K562 (cell line): ENCODE measurements around the gene PHTF1. TPM values are rescaled to one million over a fixed set of nuclear protein-coding genes. Genes with fewer than 3 reads are reported as not detected.

Source experiments
- ATF4 ChIP-seq: fragments of 450-650 bp; formaldehyde crosslinking; IDR thresholded peaks from 2 replicates; pipeline ENCODE4 v1.4.0; 2022; ENCODE audit warnings: mild to moderate bottlenecking, moderate library complexity
- ATF7 ChIP-seq: fragments of 450-650 bp; IDR thresholded peaks from 2 replicates; pipeline ENCODE4 v1.7.1; 2014; ENCODE audit warnings: mild to moderate bottlenecking, moderate library complexity
- GABPA ChIP-seq: fragments of 200-800 bp; sonication (Bioruptor generic); conservative IDR thresholded peaks from 2 replicates; pipeline ENCODE4 v1.6.1; 2016; ENCODE audit warnings: low read depth, missing genetic modification characterization, missing compliant biosample characterization
- MAZ ChIP-seq, 2 experiments: fragments of 450-650 bp in 1 of 2; sonication (generic) in 1 of 2; formaldehyde crosslinking; IDR thresholded peaks in 1 of 2; conservative IDR thresholded peaks in 1 of 2; 2 replicates each; pipeline versions ENCODE4 v1.4.0 to v1.5.0; 2020; ENCODE audit warnings: mild to moderate bottlenecking in 1 of 2, missing genetic modification reagents in 1 of 2
- MBD2 ChIP-seq: sonication (generic); IDR thresholded peaks from 2 replicates; pipeline ENCODE4 v1.6.1; 2016; ENCODE audit warnings: low read depth, borderline replicate concordance
- MITF ChIP-seq: IDR thresholded peaks from 2 replicates; pipeline ENCODE4 v1.6.1; 2014; ENCODE audit warnings: antibody characterized with exemption
- NRF1 ChIP-seq, 2 experiments: fragments of 450-650 bp; IDR thresholded peaks in 1 of 2; conservative IDR thresholded peaks in 1 of 2; 2 replicates each; pipeline ENCODE4 v1.6.1; 2014; ENCODE audit warnings: mild to moderate bottlenecking in 2 of 2
- PURB ChIP-seq: sonication (generic); formaldehyde crosslinking; IDR thresholded peaks from 2 replicates; pipeline ENCODE4 v1.9.0; 2021; ENCODE audit warnings: low read depth, mild to moderate bottlenecking, missing genetic modification reagents
- SMARCA4 ChIP-seq: fragments of 450-650 bp; IDR thresholded peaks from 2 replicates; pipeline ENCODE4 v1.6.1; 2016
- SPI1 ChIP-seq: IDR thresholded peaks from 2 replicates; pipeline ENCODE4 v1.6.1; 2011; ENCODE audit warnings: low read depth, low read length, control low read depth, borderline replicate concordance
- SRF ChIP-seq, 2 experiments: fragments of 250-450, 450-650 bp in 1 of 2; sonication (Bioruptor Pico) in 1 of 2; sonication (generic) in 1 of 2; formaldehyde crosslinking; IDR thresholded peaks; 2 replicates each; pipeline versions ENCODE4 v1.5.0 to v1.5.1; 2020 to 2022; ENCODE audit warnings: mild to moderate bottlenecking in 1 of 2, missing genetic modification reagents in 1 of 2
- TRIM24 ChIP-seq, 2 experiments: fragments of 450-650 bp; IDR thresholded peaks; 2 replicates each; pipeline ENCODE4 v1.6.1; 2016
- TRIM25 ChIP-seq: fragments of 450-650 bp; IDR thresholded peaks from 2 replicates; pipeline ENCODE4 v1.7.0; 2016; ENCODE audit warnings: borderline replicate concordance
- TRIM28 ChIP-seq: fragments of 450-650 bp; IDR thresholded peaks from 2 replicates; pipeline ENCODE4 v1.6.1; 2017
- U2AF1 ChIP-seq: fragments of 200-400 bp; formaldehyde crosslinking; optimal IDR thresholded peaks from 2 replicates; pipeline ENCODE3; 2017; ENCODE audit warnings: mild to moderate bottlenecking, low read depth, low read length, moderate library complexity
- ZBTB34 ChIP-seq: fragments of 250-450 bp; sonication (Bioruptor Pico); IDR thresholded peaks from 2 replicates; pipeline ENCODE4 v1.8.0; 2021; ENCODE audit warnings: mild to moderate bottlenecking, moderate library complexity
- ZNF175 ChIP-seq: fragments of 200-800 bp; sonication (Bioruptor generic); IDR thresholded peaks from 2 replicates; pipeline ENCODE4 v1.6.1; 2016; ENCODE audit warnings: low read depth, mild to moderate bottlenecking, missing genetic modification characterization, missing compliant biosample characterization
- ZNF551 ChIP-seq: fragments of 250-450 bp; sonication (Bioruptor Pico); IDR thresholded peaks from 2 replicates; pipeline ENCODE4 v1.5.0; 2021; ENCODE audit warnings: mild to moderate bottlenecking, moderate library complexity
- ZNF639 ChIP-seq, 2 experiments: fragments of 200-800 bp in 1 of 2; sonication (Bioruptor generic) in 1 of 2; sonication (generic) in 1 of 2; formaldehyde crosslinking in 1 of 2; IDR thresholded peaks in 1 of 2; conservative IDR thresholded peaks in 1 of 2; 2 replicates each; pipeline versions ENCODE4 v1.5.0 to v1.6.1; 2016 to 2020; ENCODE audit warnings: missing compliant biosample characterization in 1 of 2, missing genetic modification characterization in 1 of 2, missing genetic modification reagents in 1 of 2
- ZNF644 ChIP-seq: fragments of 200-800 bp; sonication (Bioruptor generic); IDR thresholded peaks from 2 replicates; pipeline ENCODE4 v1.6.1; 2016; ENCODE audit warnings: low read depth, missing genetic modification characterization, missing compliant biosample characterization
- polyA plus RNA-seq, 8 experiments: library from polyadenylated mRNA; depleted of rRNA in 4 of 8; stranded (reverse) in 5 of 8; unstranded in 3 of 8; fragments of >200 nt; fragmentation: Nextera tagmentation in 2 of 8; fragmentation: Illumina TruSeq in 1 of 8; extraction: Ambion mirVana in 2 of 8; extraction: Trizol in 1 of 8; gene quantifications; 2 replicates each; pipeline versions ENCODE4 v1.2.1 to v1.2.3, GENCODE V29; 2011 to 2014; ENCODE audit warnings: inconsistent platforms in 1 of 8, missing spikeins in 1 of 8
- total RNA-seq, 7 experiments: library from RNA; depleted of rRNA in 6 of 7; stranded (reverse); fragments of >200 nt in 6 of 7; fragmentation: Illumina TruSeq in 2 of 7; extraction: Trizol in 2 of 7; gene quantifications; 2 replicates each; pipeline versions ENCODE4 v1.2.1 to v1.2.3, GENCODE V29; 2011 to 2021; ENCODE audit warnings: low replicate concordance in 1 of 7

The PHTF1 gene
- total and polyA plus RNA-seq, 9 of the 15 experiments (the other 6 are each of a cell fraction or from before 2014, with no cell fraction given): 8.4 to 36.2 (median 23.0) TPM

GRCh38 chr1:113783254-113784103 lies 24.2 kb upstream of the PHTF1 start (continued):
- TF ChIP-seq ZNF639 (CRISPR knock-in tag; conservative IDR thresholded peaks at IDR 0.05 in 1 of 2, IDR thresholded peaks at IDR 0.05 in 1 of 2): peak in 1 of 2 experiments; percentile 48; a peak in 1 of 4 replicates
- TF ChIP-seq TRIM25: no peak
- no peak for TF ChIP-seq PURB (CRISPR knock-in tag)
- peak; percentile 99 for TF ChIP-seq SPI1
- peak; percentile 35; the same call in 1 of the 2 replicates for TF ChIP-seq TRIM28
- peak; percentile 34; the same call in 1 of the 2 replicates for TF ChIP-seq GABPA (tag)
- TF ChIP-seq TRIM24 (IDR thresholded peaks at IDR 0.05): peak in 1 of 2 experiments; percentile 41; a peak in 1 of 4 replicates
- TF ChIP-seq ZNF175 (CRISPR knock-in tag): no peak
- TF ChIP-seq MAZ (CRISPR knock-in tag; conservative IDR thresholded peaks at IDR 0.05 in 1 of 2, IDR thresholded peaks at IDR 0.05 in 1 of 2): peak in 1 of 2 experiments; percentile 15; a peak in 1 of 4 replicates
- TF ChIP-seq ZNF644 (tag): no peak
- TF ChIP-seq ATF7: peak; percentile 43; the same call in 1 of the 2 replicates
- no peak for TF ChIP-seq ZNF551 (CRISPR knock-in tag)
- TF ChIP-seq NRF1 (conservative IDR thresholded peaks at IDR 0.05 in 1 of 2, IDR thresholded peaks at IDR 0.05 in 1 of 2): 0 out of 4 replicates have a peak, but pooled peaks of 1 of the 2 experiments have one; percentile 21
- peak; percentile 75 to 97; a peak in 3 of 4 replicates for TF ChIP-seq SRF (CRISPR knock-in tag; IDR thresholded peaks at IDR 0.05)
- TF ChIP-seq MBD2: no peak
- no peak for TF ChIP-seq MITF
- TF ChIP-seq ATF4 (CRISPR knock-in tag): no peak
- 0 out of 2 replicates have a peak, but pooled peaks have one; percentile 9 for TF ChIP-seq SMARCA4
- TF ChIP-seq U2AF1: no peak
- no peak for TF ChIP-seq ZBTB34 (CRISPR knock-in tag)
